ENCODE measurements around the gene XPO5. TPM values are rescaled to one million over a fixed set of nuclear protein-coding genes. Genes with fewer than 3 reads are reported as not detected.
A peak's percentile ranks its signal among the peaks of the same experiment; 100 is the strongest.

Gene XPO5
- polyA plus RNA-seq, 1 donor (not counting 4 experiments of a cell fraction or from before 2014, with no cell fraction given) = 49.9 TPM

- peak overlapping the region; percentile 69 for H3K4me2 ChIP-seq (ENCODE audit: control insufficient read depth, extremely low read depth, insufficient read depth, low read depth, low read length)
- H3K4me3 ChIP-seq (ENCODE audit: control insufficient read depth in 2 of 3, extremely low read depth in 1 of 3, insufficient read depth in 2 of 3, low read depth in 1 of 3, low read length in 3 of 3) = peak overlapping the region in 2 of 3 experiments; percentile 9 to 22
These were observed 82.6 kb downstream of the XPO5 start for GRCh38 chr6:43493230-43493629.

GRCh38 chr6:43492673-43493072, 83.2 kb downstream of the XPO5 start:
- Histone ChIP-seq H3K9ac (ENCODE audit: control insufficient read depth, extremely low read depth, insufficient read depth, low read length) (peak overlapping the region; percentile 10), H4K20me1 (ENCODE audit: control insufficient read depth, extremely low read depth, insufficient read depth, low read length) (no peaks in the 10 kb centered on the region), H3K4me1 (ENCODE audit: control insufficient read depth, extremely low read depth, insufficient read depth, low read length) (peaks cover 62% of the 10 kb centered on the region), H3K4me3 (ENCODE audit: control insufficient read depth in 2 of 3, extremely low read depth in 1 of 3, insufficient read depth in 2 of 3, low read depth in 1 of 3, low read length in 3 of 3) (peak overlapping the region in 1 of 3 experiments; percentile 22), H3K9me3 (ENCODE audit: control insufficient read depth, low read depth, low read length) (no peaks in the 10 kb centered on the region), H3K36me3 (ENCODE audit: control insufficient read depth in 2 of 2, extremely low read depth in 1 of 2, insufficient read depth in 2 of 2, low read length in 2 of 2) (peaks cover 3 to 24% of the 10 kb centered on the region in 2 experiments), H2AFZ (ENCODE audit: control insufficient read depth, low read length) (no peak overlapping the region), H3K27me3 (ENCODE audit: control insufficient read depth, extremely low read depth, insufficient read depth, low read length) (no peaks in the 10 kb centered on the region), H3K27ac (ENCODE audit: control insufficient read depth, insufficient read depth, low read length) (peak overlapping the region; percentile 54), H3K79me2 (ENCODE audit: control insufficient read depth, insufficient read depth, low read length) (peaks cover 22% of the 10 kb centered on the region), H3K9me1 (ENCODE audit: control insufficient read depth, extremely low read depth, insufficient read depth, low read length) (peaks cover 2% of the 10 kb centered on the region), H3K4me2 (ENCODE audit: control insufficient read depth, extremely low read depth, insufficient read depth, low read depth, low read length) (peak overlapping the region; percentile 69)
- DNase-seq (ENCODE audit: low read depth, low spot score) = no peak
- dilution Hi-C loops (cut with MboI; ENCODE audit: extremely low pct_ligation_motif_present, low sequenced_read_pairs) = no loop called here
- TF ChIP-seq CTCF (optimal IDR thresholded peaks at IDR 0.05 in 1 of 3, IDR thresholded peaks at IDR 0.05 in 1 of 3, conservative IDR thresholded peaks at IDR 0.05 in 1 of 3; ENCODE audit: extremely low read depth in 1 of 3, insufficient read depth in 2 of 3, low read length in 3 of 3) (no peak), EZH2 (IDR thresholded peaks at IDR 0.05; ENCODE audit: low read length) (no peak)
- FAIRE-seq = no peak

More at GRCh38 chr6:43493230-43493629, 82.6 kb downstream of the XPO5 start:
- H3K79me2 ChIP-seq (ENCODE audit: control insufficient read depth, insufficient read depth, low read length) = peaks cover 21% of the 10 kb centered on the region
- no peak overlapping the region for H3K9ac ChIP-seq (ENCODE audit: control insufficient read depth, extremely low read depth, insufficient read depth, low read length)
- no peak for FAIRE-seq
- H2AFZ ChIP-seq (ENCODE audit: control insufficient read depth, low read length) = no peak overlapping the region
- H3K9me3 ChIP-seq (ENCODE audit: control insufficient read depth, low read depth, low read length) = no peaks in the 10 kb centered on the region
- peaks cover 60% of the 10 kb centered on the region for H3K4me1 ChIP-seq (ENCODE audit: control insufficient read depth, extremely low read depth, insufficient read depth, low read length)
- peaks cover 2% of the 10 kb centered on the region for H3K9me1 ChIP-seq (ENCODE audit: control insufficient read depth, extremely low read depth, insufficient read depth, low read length)
- peak overlapping the region; percentile 32 for H3K27ac ChIP-seq (ENCODE audit: control insufficient read depth, insufficient read depth, low read length)
- no peak for TF ChIP-seq EZH2 (IDR thresholded peaks at IDR 0.05; ENCODE audit: low read length)
- TF ChIP-seq CTCF (optimal IDR thresholded peaks at IDR 0.05 in 1 of 3, IDR thresholded peaks at IDR 0.05 in 1 of 3, conservative IDR thresholded peaks at IDR 0.05 in 1 of 3; ENCODE audit: extremely low read depth in 1 of 3, insufficient read depth in 2 of 3, low read length in 3 of 3) = peak in 1 of 3 experiments; percentile 12
- no peaks in the 10 kb centered on the region for H3K27me3 ChIP-seq (ENCODE audit: control insufficient read depth, extremely low read depth, insufficient read depth, low read length)
- peaks cover 4 to 30% of the 10 kb centered on the region in 2 experiments for H3K36me3 ChIP-seq (ENCODE audit: control insufficient read depth in 2 of 2, extremely low read depth in 1 of 2, insufficient read depth in 2 of 2, low read length in 2 of 2)
- H4K20me1 ChIP-seq (ENCODE audit: control insufficient read depth, extremely low read depth, insufficient read depth, low read length) = no peaks in the 10 kb centered on the region
- no peak for DNase-seq (ENCODE audit: low read depth, low spot score)
- dilution Hi-C loops (cut with MboI; ENCODE audit: extremely low pct_ligation_motif_present, low sequenced_read_pairs) = no loop called here
